Astrocyte of the cerebellum (primary cell): ENCODE measurements around the gene SLAMF8.
A peak's percentile ranks its signal among the peaks of the same experiment; 100 is the strongest.

Experiments used
- DNase-seq: peaks from one replicate; pipeline ENCODE4 v3.0.0-alpha.2; 2011; ENCODE audit warnings: low read depth
- H3K4me3 ChIP-seq: 2 replicates; pipeline ENCODE4 v1.5.1; 2011; ENCODE audit warnings: mild to moderate bottlenecking, low read depth, low read length, moderate library complexity
- in situ Hi-C: cut with HindIII; loops from 2 replicates; pipeline ENCODE4 v1.10.0; 2017; ENCODE audit warnings: low sequenced_read_pairs
- TF ChIP-seq, protein P1 (sequence below): IDR thresholded peaks from 2 replicates; pipeline ENCODE4 v1.5.1; 2012; ENCODE audit warnings: low read length, low read depth, moderate library complexity, mild to moderate bottlenecking; ENCODE audit errors: missing control alignments

The SLAMF8 gene

DNA sequence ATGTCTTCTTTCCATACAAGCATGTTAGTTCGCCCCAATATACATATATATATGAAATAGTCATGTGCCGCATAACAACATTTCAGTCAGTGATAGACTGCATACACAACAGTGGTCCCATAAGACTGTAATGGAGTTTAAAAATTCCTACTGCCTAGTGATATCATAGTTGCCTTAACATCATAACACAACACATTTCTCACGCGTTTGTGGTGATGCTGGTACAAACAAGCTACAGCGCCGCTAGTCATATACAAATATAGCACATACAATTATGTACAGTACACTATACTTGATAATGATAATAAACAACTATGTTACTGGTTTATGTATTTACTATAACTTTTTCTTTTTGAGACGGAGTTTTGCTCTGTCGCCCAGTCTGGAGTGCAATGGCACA, 10.7 kb upstream of the SLAMF8 start:
- in situ Hi-C loops = no loop called here
- TF ChIP-seq, protein P1, sequence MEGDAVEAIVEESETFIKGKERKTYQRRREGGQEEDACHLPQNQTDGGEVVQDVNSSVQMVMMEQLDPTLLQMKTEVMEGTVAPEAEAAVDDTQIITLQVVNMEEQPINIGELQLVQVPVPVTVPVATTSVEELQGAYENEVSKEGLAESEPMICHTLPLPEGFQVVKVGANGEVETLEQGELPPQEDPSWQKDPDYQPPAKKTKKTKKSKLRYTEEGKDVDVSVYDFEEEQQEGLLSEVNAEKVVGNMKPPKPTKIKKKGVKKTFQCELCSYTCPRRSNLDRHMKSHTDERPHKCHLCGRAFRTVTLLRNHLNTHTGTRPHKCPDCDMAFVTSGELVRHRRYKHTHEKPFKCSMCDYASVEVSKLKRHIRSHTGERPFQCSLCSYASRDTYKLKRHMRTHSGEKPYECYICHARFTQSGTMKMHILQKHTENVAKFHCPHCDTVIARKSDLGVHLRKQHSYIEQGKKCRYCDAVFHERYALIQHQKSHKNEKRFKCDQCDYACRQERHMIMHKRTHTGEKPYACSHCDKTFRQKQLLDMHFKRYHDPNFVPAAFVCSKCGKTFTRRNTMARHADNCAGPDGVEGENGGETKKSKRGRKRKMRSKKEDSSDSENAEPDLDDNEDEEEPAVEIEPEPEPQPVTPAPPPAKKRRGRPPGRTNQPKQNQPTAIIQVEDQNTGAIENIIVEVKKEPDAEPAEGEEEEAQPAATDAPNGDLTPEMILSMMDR = no peak
- no peak for DNase-seq
- no peak overlapping the region for H3K4me3 ChIP-seq

DNA sequence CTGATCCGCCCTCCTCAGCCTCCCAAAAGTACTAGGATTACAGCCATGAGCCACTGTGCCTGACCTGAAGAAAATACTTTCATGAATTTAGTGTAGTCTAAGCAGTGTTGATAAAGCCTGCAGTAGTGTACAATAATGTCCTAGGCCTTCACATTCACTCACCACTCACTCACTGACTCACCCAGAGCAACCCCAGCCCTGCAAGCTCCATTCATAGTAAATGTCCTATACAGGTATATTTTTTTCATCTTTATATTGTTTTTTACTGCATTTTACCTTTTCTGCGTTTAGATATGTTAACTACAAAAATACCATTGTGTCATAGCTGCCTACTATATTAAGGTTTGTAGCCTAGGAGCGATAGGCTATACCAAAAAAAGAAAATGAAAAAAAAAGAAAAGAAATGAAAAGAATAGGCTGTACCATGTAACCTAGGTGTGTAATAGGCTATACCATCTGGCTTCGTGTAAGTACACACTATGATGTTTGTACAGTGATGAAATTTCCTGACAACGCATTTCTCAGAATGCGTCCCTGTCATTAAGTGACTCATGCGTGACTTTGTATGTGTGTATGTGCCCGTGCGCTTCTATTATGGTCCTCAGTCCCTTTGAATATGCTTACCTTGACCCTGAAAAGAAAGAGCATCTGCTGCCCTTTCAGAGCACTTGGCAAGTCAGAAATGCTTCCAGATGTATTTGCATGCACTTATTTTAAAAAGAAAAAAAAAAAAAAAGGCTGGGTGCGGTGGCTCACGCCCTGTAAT, 9.2 kb upstream of the SLAMF8 start:
- no peak overlapping the region for H3K4me3 ChIP-seq
- no peak for DNase-seq
- in situ Hi-C loops = no loop called here
- TF ChIP-seq, protein P1 = no peak

DNA sequence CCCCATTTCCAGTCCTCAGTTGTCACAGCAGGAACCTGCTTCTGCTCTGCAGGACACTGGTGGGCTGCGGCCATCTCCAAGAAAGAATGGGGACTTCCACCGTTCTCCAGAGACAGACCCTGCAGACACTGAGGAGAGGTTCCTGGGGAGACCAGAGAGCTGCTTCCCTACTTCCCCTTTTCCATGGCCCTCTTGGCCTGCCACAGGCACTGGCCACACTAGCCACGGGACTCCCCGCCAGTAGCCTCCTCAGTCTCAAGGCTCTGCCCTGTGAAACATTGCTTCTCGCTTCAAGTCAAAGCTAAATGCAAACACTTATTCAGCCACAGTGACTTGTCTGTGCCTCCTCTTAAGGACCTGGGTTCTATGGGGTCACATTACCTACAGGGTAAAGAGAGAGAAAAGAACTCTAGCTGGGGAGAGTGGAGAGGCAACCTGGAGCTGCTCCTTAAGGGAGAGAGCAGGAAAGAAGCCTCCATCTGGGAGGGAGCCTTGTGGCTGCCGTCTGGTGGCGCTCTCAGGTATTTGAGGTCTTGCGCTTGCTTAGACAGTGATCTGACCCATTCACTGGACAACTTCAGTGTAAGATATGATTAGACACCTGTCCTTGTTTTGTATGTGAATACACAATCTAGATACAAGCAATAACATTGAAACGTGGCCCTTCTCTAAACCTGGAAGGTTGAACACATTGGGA, 5.4 kb upstream of the SLAMF8 start:
- DNase-seq = no peak
- TF ChIP-seq, protein P1 = no peak
- in situ Hi-C loops = no loop called here
- no peak overlapping the region for H3K4me3 ChIP-seq

DNA sequence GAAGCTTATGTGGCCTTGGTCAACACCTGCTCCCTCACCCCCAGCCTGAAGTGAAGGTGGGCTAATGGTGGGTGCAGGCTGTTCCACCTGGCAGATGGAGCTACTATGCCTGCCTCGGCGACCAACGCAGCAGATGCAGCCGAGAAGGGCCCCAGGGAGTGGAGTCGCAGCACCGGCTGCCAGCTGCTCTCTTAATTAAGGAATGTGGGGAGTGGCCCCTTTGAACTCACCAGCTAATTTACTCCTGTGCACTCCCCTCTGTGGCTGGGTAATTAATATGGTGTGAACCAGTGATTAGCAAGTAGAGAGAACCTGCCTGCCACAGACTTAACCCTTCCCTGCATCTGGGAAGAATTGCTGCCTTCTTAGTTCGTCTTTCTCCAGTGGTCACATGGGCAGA, 3.3 kb upstream of the SLAMF8 start:
- TF ChIP-seq, protein P1 = no peak
- in situ Hi-C loops = no loop called here
- H3K4me3 ChIP-seq = no peak overlapping the region
- DNase-seq = no peak

DNA sequence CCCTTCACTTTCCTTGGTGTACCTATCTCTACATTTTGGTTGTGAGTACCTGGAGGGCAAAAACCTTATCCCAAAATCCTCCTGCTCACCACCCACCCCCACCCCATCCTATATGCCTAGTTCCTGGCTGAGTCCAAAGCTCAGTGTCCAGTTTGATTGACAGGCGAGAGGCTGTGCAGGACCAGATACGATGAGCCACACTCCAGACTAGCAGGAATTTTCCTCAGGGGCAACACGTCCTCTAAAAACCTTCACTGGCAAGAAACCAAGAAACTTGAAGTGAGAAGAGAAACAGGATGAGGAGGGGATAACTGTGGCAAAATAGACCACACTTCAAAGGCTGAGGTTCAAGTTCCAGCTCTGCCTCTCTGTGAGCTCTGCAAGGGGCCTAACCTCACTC, 1.1 kb upstream of the SLAMF8 start:
- DNase-seq = peak; percentile 8

DNA sequence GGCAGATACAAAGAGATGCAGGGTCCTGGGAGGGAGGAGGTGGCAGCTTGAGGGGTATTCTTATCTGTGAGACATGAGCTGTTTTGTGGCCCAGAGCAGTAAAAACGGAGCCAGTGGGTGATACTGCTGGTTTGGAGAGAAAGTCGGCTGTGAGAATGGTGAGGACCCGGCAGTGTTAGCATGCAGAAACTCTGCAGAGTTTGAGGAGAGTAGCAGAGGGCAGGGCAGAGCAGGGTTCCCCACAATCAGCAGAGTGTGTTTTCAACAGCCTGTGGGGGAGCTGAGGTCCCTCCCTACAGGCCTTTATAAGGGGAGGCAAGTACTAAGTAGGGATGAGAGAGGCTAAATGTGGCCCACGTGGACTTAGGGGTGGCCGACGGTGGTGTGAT, 423 bp downstream of the SLAMF8 start:
- no peak for DNase-seq
- in situ Hi-C loops = no loop called here
- H3K4me3 ChIP-seq = no peak overlapping the region
- TF ChIP-seq, protein P1 = no peak

More for the DNA sequence above, 1.1 kb upstream of the SLAMF8 start:
- TF ChIP-seq, protein P1 = no peak
- in situ Hi-C loops = no loop called here
- no peak overlapping the region for H3K4me3 ChIP-seq
